K562 (cell line): Measurements from ENCODE around the gene HEATR1. TPM values are rescaled to one million over a fixed set of nuclear protein-coding genes. Genes with fewer than 3 reads are reported as not detected.

ENCODE experiments used
- ATF4 ChIP-seq: fragments of 450-650 bp; formaldehyde crosslinking; IDR thresholded peaks from 2 replicates; pipeline ENCODE4 v1.4.0; 2022; ENCODE audit warnings: mild to moderate bottlenecking, moderate library complexity
- BACH1 ChIP-seq: fragments of 200-800 bp; sonication (Bioruptor generic); IDR thresholded peaks from 2 replicates; pipeline ENCODE4 v1.6.1; 2016; ENCODE audit warnings: missing genetic modification characterization, missing compliant biosample characterization
- BRF2 ChIP-seq: IDR thresholded peaks from 3 replicates; pipeline ENCODE4 v1.6.1; 2011; ENCODE audit warnings: borderline replicate concordance, mild to moderate bottlenecking; ENCODE audit not compliant: insufficient read length, insufficient read depth
- CXXC5 ChIP-seq: fragments of 250-450 bp; sonication (Bioruptor Pico); IDR thresholded peaks from 2 replicates; pipeline ENCODE4 v1.8.0; 2022; ENCODE audit warnings: inconsistent platforms, mild to moderate bottlenecking, moderate library complexity
- ELF1 ChIP-seq: fragments of 200-800 bp; sonication (Bioruptor generic); IDR thresholded peaks from 2 replicates; pipeline ENCODE4 v1.6.1; 2016; ENCODE audit warnings: missing genetic modification characterization, missing compliant biosample characterization
- ILK ChIP-seq: fragments of 450-650 bp; IDR thresholded peaks from 2 replicates; pipeline ENCODE4 v1.6.1; 2016; ENCODE audit warnings: missing genetic modification characterization, low read depth, mild to moderate bottlenecking, missing compliant biosample characterization, moderate library complexity, borderline replicate concordance
- NONO ChIP-seq, 2 experiments: fragments of 200-400 bp in 1 of 2; fragments of 450-650 bp in 1 of 2; formaldehyde crosslinking in 1 of 2; IDR thresholded peaks; 2 replicates each; pipeline ENCODE4 v1.6.1; 2017; ENCODE audit warnings: low read depth in 2 of 2, mild to moderate bottlenecking in 2 of 2, moderate library complexity in 2 of 2, low read length in 1 of 2
- NR2C1 ChIP-seq, 2 experiments: fragments of 450-650 bp; IDR thresholded peaks; 2 replicates each; pipeline ENCODE4 v1.6.1; 2017; ENCODE audit warnings: mild to moderate bottlenecking in 2 of 2, antibody characterized with exemption in 1 of 2, inconsistent platforms in 1 of 2, missing compliant biosample characterization in 1 of 2, missing genetic modification characterization in 1 of 2
- PBX2 ChIP-seq, 2 experiments: IDR thresholded peaks in 1 of 2; conservative IDR thresholded peaks in 1 of 2; 2 replicates each; pipeline ENCODE4 v1.6.1; 2016; ENCODE audit warnings: low read depth in 2 of 2, mild to moderate bottlenecking in 1 of 2, missing compliant biosample characterization in 1 of 2, missing genetic modification characterization in 1 of 2, moderate library complexity in 1 of 2
- PML ChIP-seq: IDR thresholded peaks from 2 replicates; pipeline ENCODE4 v1.6.1; 2012; ENCODE audit warnings: low read length, inconsistent platforms
- THAP12 ChIP-seq: fragments of 250-450 bp; sonication (Bioruptor Pico); IDR thresholded peaks from 2 replicates; pipeline ENCODE4 v1.9.0; 2021; ENCODE audit warnings: mild to moderate bottlenecking, inconsistent platforms
- VEZF1 ChIP-seq: fragments of 200-800 bp; sonication (Bioruptor generic); IDR thresholded peaks from 2 replicates; pipeline ENCODE4 v1.6.1; 2017; ENCODE audit warnings: missing genetic modification characterization, missing compliant biosample characterization
- ZFX ChIP-seq: sonication (generic); formaldehyde crosslinking; IDR thresholded peaks from 2 replicates; pipeline ENCODE4 v1.8.0; 2022; ENCODE audit warnings: mild to moderate bottlenecking, missing genetic modification reagents, moderate library complexity
- polyA plus RNA-seq, 8 experiments: library from polyadenylated mRNA; depleted of rRNA in 4 of 8; stranded (reverse) in 5 of 8; unstranded in 3 of 8; fragments of >200 nt; fragmentation: Nextera tagmentation in 2 of 8; fragmentation: Illumina TruSeq in 1 of 8; extraction: Ambion mirVana in 2 of 8; extraction: Trizol in 1 of 8; gene quantifications; 2 replicates each; pipeline versions ENCODE4 v1.2.1 to v1.2.3, GENCODE V29; 2011 to 2014; ENCODE audit warnings: inconsistent platforms in 1 of 8, missing spikeins in 1 of 8
- total RNA-seq, 7 experiments: library from RNA; depleted of rRNA in 6 of 7; stranded (reverse); fragments of >200 nt in 6 of 7; fragmentation: Illumina TruSeq in 2 of 7; extraction: Trizol in 2 of 7; gene quantifications; 2 replicates each; pipeline versions ENCODE4 v1.2.1 to v1.2.3, GENCODE V29; 2011 to 2021; ENCODE audit warnings: low replicate concordance in 1 of 7

HEATR1 gene
- total and polyA plus RNA-seq, 9 of the 15 experiments (the other 6 are each of a cell fraction or from before 2014, with no cell fraction given), result 28.3 to 108 (median 50.9) TPM

GRCh38 chr1:236603991-236604904 lies at the start of gene HEATR1 (continued):
- TF ChIP-seq CXXC5, result peak; percentile 73
- peak; percentile 83 for TF ChIP-seq PML
- TF ChIP-seq PBX2 (CRISPR knock-in tag; IDR thresholded peaks at IDR 0.05; ENCODE audit: low read depth), result no peak
- peak; percentile 36; the same call in 1 of the 2 replicates for TF ChIP-seq PBX2 (tag; conservative IDR thresholded peaks at IDR 0.05; ENCODE audit: low read depth)
- no peak for TF ChIP-seq THAP12 (CRISPR knock-in tag)
- no peak for TF ChIP-seq ILK (tag)
- peak; percentile 96 for TF ChIP-seq ELF1 (tag)
- peak in 1 of 2 experiments; percentile 19; a peak in 1 of 4 replicates for TF ChIP-seq NONO (IDR thresholded peaks at IDR 0.05; ENCODE audit: low read depth in 2 of 2, low read length in 1 of 2)
- TF ChIP-seq ATF4 (CRISPR knock-in tag), result 0 out of 2 replicates have a peak, but pooled peaks have one; percentile 8
- peak; percentile 68 for TF ChIP-seq ZFX (CRISPR knock-in tag)
- TF ChIP-seq BRF2, result no peak
- no peak for TF ChIP-seq BACH1 (tag)
- 0 out of 2 replicates have a peak, but pooled peaks have one; percentile 4 for TF ChIP-seq VEZF1
- TF ChIP-seq NR2C1 (IDR thresholded peaks at IDR 0.05), result peak; percentile 84
- TF ChIP-seq NR2C1 (tag; IDR thresholded peaks at IDR 0.05), result peak; percentile 89
